Fibroblast of lung (primary cell): Measurements from ENCODE around the gene DYNLL2.

Source experiments
- EZH2 ChIP-seq: IDR thresholded peaks from 2 replicates; pipeline ENCODE4 v1.5.1; 2012; ENCODE audit warnings: low read length, control low read depth, mild to moderate bottlenecking; ENCODE audit errors: missing control alignments
- TF ChIP-seq, protein P1 (sequence below), 2 donors: IDR thresholded peaks in 1 of 2; conservative IDR thresholded peaks in 1 of 2; 1 replicate in 1 of 2; 2 replicates in 1 of 2; pipeline ENCODE4 v1.5.1; 2011 to 2012; ENCODE audit warnings: low read length in 2 of 2, control low read depth in 1 of 2, inconsistent platforms in 1 of 2, low read depth in 1 of 2, mild to moderate bottlenecking in 1 of 2

DNA sequence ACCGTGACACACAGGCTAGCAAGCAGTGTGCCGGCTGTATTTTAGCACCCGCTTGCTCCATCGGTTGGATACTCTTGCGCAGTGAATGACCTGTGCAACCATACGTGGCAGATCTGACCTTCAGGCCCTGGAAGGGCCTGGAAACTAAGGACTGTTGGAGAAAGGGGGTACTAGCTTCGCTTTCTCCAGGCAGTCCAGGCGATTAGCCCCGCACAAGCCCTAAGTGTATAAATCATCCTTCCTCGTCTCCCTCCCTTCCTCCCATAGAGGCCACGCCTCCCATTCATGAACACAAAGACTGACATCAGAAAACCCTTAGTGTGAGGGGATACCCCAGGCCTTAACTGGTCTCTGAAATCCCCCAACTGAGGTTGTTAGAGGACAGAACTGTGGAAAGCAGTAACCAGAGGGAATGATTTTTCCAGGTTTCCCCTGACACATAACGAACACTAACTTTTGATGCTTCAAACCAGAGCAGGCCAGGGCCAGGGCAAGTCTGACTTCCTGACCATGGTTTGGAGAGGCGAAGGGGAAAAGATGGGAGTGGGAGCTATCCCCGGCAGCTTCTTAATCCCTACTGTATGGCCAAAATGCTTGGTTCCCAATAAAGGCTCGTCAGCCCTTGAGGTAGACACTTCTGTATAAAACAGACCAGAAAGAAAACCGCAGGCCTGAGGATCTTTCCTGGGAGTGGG lies 1.4 kb upstream of the DYNLL2 start:
- TF ChIP-seq, protein P1, sequence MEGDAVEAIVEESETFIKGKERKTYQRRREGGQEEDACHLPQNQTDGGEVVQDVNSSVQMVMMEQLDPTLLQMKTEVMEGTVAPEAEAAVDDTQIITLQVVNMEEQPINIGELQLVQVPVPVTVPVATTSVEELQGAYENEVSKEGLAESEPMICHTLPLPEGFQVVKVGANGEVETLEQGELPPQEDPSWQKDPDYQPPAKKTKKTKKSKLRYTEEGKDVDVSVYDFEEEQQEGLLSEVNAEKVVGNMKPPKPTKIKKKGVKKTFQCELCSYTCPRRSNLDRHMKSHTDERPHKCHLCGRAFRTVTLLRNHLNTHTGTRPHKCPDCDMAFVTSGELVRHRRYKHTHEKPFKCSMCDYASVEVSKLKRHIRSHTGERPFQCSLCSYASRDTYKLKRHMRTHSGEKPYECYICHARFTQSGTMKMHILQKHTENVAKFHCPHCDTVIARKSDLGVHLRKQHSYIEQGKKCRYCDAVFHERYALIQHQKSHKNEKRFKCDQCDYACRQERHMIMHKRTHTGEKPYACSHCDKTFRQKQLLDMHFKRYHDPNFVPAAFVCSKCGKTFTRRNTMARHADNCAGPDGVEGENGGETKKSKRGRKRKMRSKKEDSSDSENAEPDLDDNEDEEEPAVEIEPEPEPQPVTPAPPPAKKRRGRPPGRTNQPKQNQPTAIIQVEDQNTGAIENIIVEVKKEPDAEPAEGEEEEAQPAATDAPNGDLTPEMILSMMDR (conservative IDR thresholded peaks at IDR 0.05 in 1 of 2, IDR thresholded peaks at IDR 0.05 in 1 of 2; ENCODE audit: low read depth in 1 of 2, low read length in 2 of 2) = no peak
- no peak for TF ChIP-seq EZH2
